GM19351 (cell line): ENCODE measurements around the gene LMX1B.

Experiments
- ATAC-seq: cut with Tn5 transposase; IDR thresholded peaks from one replicate; pipeline ENCODE4 v1.9.1; 2021; ENCODE audit warnings: mild to moderate bottlenecking, moderate library complexity; ENCODE audit not compliant: unreplicated experiment

LMX1B gene

DNA sequence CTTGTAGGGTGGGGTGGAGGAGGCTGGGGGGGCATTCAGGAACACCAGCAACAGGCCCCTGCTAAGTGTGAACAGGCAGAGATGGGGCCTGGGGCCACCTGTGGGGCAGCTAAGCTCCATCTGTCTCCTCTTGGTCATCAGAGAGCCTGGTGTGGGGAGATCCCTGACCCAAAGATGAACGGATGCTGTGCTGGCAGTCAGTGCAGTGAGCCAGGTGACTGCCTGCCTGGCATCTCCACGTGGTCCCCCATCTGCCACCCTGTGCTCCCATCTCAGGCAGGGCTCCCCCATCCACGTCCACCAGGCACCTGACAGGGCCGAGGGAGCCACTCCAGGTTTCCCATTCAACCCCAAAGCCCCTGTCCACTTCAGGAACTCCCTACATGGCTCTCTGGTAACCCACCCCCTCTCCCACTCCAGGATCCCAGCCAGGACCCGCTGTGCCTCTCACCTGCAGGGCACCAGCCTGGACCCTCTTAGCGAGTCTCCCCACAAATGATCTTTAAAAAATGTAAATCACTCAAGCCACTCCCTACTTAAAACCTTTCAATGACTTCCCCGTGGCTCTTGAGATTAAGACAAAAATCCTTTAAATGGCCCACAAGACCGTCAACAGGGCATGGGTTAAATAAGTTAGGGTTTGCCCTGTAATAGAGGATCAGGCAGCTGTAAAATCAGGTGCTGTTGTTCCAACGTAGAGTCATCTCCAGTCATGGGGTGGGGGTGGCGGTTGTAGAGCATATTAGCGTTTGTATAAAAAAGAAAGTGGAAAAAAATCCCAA, 60.8 kb downstream of the LMX1B start:
- no peak for ATAC-seq

- no peak for ATAC-seq
Observed at GRCh38 chr9:126675147-126675467, 61.4 kb downstream of the LMX1B start.

DNA sequence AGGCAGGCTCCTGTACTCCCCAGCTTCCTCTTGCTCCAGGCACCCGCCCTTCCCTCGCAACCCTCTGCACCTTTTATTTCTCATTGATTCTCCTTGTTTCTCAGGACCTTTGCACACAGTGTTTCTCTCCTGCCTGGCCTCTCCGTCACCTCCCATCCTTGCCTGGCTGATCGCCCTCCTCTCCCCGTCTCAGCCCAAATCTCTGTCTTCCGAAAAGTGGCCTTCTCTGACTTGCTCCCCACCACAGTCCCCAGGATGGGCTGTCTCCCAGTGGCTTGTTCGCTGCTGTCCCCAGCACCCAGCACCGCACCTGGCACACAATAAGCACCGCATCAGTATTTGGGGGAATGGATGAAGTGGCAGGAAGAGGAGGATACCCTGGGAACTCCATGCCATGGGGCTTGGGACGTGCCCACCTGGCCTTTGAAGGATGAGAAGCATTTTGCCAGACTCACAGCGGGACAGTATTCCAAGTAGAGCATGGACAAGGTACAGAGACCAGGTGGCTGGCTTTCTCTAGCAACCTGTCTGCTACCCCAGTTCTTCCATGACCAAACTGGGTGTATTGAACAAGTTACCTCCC, 62.5 kb downstream of the LMX1B start:
- no peak for ATAC-seq

- ATAC-seq, result no peak
Observed at GRCh38 chr9:126676685-126677143, 63.0 kb downstream of the LMX1B start.

- no peak for ATAC-seq
Observed at GRCh38 chr9:126677188-126678084, 63.7 kb downstream of the LMX1B start.

DNA sequence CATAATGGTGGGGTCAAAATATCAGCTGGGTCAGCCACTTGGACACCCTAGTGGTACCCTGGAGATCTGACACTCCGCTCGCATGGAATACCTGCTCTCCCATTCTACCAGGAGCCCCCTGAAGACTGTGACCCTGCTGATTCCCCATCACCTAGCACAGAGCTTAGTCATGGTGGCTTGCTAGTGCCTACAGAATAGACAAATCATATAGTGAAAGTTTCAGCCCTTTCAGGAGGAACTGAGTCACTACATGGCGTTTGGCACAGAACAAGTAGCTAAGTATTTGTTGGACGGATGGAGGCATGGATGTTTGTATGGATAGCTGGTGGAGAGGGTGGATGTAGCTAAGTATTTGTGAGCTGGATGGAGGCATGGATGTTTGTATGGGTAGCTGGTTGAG, 65.3 kb downstream of the LMX1B start:
- no peak for ATAC-seq

DNA sequence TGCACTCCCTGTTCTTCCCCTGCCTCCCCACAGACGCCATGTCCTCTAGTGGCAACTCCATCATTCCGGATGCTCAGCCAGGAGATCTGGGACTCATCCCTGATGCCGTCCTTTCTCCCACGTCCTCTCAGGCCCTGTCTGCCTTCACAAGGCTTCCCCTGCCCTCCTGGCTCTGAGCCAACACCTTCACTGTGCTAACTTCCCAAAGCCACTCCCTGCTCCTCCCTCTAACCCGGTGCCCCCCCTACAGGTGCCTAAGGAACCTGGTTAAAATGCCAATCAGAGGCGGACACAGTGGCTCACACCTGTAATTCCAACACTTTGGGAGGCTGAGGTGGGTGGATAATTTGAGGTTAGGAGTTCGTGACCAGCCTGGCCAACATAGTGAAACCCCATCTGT, 67.6 kb downstream of the LMX1B start:
- ATAC-seq, result no peak

DNA sequence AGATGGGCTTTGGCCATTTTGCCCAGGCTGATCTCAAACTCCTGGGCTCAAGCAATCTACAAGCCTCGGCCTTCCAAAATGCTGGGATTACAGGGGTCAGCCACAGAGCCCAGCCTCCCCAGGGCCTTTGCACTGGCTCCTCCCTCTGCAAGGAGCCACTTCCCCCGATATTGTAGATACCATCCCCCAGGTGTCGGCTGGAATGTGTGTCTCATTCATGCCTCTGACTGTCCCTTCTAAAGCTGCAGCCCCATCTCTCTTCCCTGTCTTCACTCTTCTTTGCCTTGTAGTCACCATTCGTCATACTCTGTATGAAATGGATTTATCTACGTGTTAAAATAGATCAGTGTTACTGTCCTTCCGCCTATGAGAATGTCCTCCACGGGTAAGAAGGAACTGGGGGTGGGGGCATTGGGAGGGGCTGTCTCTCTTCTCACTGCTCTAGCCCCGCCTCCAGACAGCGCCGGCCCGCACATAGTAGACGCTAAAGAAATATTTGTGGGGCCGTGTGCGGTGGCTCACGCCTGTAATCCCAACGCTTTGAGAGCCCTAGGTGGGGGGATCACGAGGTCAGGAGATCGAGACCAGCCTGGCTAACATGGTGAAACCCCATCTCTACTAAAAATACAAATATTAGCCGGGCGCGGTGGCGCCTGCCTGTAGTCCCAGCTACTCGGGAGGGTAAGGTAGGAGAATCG, 68.5 kb downstream of the LMX1B start:
- ATAC-seq, result no peak

- no peak for ATAC-seq
Observed at GRCh38 chr9:126682928-126683697, 69.4 kb downstream of the LMX1B start.

- no peak for ATAC-seq
Observed at GRCh38 chr9:126683698-126684044, 69.9 kb downstream of the LMX1B start.

DNA sequence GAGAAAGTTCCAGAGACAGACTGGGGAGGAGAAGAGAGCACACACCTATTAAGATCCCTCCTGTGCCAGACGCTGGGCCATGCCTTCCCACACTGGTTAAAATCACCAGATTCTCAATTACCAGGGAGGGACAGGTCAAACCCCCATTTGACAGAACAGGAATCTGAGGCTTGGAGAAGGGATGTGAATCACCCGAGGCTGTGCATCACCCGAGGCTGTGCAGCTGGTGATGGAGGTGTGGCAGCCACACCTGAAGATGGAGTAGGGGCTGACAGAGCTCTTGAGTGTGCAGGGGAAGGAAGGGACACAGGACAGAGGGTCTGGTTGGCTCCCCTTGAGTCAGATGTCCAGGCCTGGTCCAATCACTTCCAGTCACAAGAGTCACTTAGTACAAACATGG, 70.6 kb downstream of the LMX1B start:
- ATAC-seq, result no peak

GRCh38 chr9:126684965-126685465, 71.3 kb downstream of the LMX1B start:
- ATAC-seq, result no peak

DNA sequence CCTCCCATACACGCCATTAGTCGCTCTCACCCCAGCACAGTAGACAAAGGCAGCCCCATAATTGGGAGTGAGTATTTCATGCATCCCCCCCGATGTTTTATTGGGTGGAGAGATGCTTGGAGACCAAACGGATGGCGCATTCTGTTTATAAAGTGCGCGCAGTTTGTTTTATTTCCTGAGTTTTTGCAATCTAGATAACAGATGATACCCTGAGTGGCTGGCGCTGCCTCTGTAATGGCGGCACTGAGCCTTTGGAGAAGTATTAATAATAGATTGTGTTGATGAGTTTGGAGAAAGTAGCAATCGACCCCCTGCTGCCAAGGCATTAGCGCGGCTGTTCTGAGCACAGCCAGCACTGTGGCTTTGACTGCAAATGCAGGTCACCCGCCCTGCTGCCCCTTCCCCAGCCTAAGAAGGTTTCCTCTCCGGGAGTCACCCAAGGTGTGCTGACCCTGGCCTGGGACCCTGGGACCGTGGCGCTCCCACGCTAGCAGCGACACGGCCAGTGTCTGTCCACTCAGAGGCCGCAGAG, 74.3 kb downstream of the LMX1B start:
- no peak for ATAC-seq

GRCh38 chr9:126688617-126689016, 74.9 kb downstream of the LMX1B start:
- ATAC-seq, result no peak

GRCh38 chr9:126689027-126689825, 75.5 kb downstream of the LMX1B start:
- ATAC-seq, result no peak

GRCh38 chr9:126690431-126691051, 76.8 kb downstream of the LMX1B start:
- no peak for ATAC-seq

- no peak for ATAC-seq
Observed at GRCh38 chr9:126692041-126692758, 78.5 kb downstream of the LMX1B start.

DNA sequence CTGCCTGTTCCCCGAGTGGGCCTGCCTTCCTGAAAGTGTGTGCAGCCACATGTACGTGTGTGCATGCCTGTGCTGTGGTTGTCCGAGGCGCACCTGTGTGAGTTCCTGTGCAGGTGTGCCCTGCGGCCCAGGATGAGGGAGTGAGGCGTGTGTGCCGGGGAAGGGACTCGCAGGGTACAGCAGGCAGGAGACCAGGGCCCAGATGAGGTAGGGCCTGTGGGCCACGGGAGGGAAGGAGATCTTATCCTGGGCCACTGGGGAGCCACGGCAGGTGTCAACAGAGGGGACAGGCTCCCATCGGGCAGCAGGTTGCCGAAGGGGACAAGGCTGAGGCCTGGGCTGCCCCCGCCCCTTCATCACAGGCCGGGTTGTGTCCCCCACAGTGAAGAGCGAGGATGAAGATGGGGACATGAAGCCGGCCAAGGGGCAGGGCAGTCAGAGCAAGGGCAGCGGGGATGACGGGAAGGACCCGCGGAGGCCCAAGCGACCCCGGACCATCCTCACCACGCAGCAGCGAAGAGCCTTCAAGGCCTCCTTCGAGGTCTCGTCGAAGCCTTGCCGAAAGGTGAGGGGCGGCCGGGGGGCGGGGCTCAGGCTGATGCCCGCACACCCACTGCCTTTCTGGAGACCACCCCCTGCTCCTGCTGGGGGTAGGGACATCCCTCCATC, 79.2 kb downstream of the LMX1B start:
- no peak for ATAC-seq
